LNCAP (cell line): ENCODE data around the gene NEUROD1.

Source experiments
- TF ChIP-seq, protein P1 (sequence below): fragments of 450-650 bp; IDR thresholded peaks from 2 replicates; pipeline ENCODE4 v1.5.1; 2017; ENCODE audit warnings: mild to moderate bottlenecking

The NEUROD1 gene

DNA sequence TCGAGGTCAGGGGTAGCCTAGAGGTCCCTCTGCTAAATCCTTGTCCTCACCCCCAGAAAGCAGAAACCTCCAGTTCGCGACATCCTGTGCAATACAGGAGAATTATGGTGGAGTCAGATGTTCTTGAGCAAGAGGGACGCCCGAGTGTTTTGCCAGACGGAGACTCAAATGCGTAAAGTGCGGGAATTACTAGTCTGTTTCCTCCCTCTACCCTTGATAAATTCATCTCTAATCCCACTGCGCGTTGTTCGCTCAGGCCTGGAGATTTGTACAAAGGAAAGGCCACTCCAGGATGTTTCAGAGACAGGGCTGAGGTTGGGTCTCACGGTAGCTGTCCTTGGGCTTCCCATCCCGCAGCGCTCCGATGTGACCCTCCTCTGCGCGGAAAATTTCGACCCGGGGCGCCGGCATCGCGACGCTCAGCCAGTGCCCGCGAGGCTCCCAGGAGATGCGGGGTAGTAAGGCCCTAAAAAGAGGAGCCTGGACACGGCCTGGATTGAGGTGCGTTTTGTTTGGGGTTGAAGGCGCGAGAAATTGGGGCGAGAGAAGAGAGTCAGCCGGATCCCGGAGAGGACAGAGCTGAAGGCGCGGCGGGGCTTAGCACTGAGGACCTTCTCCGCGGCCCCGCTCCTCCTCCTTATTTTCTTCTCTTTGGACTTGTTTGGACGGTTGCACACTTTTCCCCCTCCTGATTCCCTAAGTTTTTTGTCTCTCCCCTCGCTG lies 2.6 kb upstream of the NEUROD1 start:
- TF ChIP-seq, protein P1, sequence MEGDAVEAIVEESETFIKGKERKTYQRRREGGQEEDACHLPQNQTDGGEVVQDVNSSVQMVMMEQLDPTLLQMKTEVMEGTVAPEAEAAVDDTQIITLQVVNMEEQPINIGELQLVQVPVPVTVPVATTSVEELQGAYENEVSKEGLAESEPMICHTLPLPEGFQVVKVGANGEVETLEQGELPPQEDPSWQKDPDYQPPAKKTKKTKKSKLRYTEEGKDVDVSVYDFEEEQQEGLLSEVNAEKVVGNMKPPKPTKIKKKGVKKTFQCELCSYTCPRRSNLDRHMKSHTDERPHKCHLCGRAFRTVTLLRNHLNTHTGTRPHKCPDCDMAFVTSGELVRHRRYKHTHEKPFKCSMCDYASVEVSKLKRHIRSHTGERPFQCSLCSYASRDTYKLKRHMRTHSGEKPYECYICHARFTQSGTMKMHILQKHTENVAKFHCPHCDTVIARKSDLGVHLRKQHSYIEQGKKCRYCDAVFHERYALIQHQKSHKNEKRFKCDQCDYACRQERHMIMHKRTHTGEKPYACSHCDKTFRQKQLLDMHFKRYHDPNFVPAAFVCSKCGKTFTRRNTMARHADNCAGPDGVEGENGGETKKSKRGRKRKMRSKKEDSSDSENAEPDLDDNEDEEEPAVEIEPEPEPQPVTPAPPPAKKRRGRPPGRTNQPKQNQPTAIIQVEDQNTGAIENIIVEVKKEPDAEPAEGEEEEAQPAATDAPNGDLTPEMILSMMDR = no peak

DNA sequence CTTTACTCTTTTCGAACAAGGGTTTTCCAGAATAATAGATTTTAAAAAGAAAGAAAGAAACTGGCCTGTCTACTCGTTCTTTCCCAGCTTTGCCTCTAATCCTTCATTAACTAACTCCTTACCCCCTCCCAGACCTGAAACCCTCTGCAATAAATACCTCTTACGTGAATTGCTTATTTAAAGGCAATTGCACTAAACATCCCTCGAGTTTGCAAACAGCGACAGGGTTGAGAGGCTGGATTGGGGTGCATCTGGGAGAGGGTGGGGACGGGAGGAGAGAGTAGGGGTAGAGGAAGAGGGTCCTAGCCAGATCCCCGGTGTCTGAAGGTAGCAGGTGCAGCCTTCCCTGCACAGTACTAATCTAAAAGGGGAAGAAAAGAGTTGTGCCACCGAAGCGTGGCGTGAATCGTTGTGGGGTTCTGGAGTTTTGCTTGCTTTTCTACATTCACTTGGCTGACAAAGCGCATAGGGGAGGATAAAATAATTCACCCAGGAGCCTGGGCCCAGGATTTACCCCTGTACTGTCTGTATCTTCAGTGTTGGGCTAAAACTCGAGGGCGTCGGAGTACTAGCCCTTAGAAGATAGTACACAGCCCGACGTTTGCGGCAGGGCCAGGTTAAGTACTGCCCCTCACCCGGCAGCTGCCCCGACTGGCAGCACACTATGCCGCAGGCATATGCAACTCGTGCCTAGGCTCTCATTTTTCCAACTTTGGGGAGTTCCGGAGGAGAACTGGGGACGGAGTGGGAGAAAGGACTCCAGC lies 1.9 kb upstream of the NEUROD1 start:
- TF ChIP-seq, protein P1 = no peak

DNA sequence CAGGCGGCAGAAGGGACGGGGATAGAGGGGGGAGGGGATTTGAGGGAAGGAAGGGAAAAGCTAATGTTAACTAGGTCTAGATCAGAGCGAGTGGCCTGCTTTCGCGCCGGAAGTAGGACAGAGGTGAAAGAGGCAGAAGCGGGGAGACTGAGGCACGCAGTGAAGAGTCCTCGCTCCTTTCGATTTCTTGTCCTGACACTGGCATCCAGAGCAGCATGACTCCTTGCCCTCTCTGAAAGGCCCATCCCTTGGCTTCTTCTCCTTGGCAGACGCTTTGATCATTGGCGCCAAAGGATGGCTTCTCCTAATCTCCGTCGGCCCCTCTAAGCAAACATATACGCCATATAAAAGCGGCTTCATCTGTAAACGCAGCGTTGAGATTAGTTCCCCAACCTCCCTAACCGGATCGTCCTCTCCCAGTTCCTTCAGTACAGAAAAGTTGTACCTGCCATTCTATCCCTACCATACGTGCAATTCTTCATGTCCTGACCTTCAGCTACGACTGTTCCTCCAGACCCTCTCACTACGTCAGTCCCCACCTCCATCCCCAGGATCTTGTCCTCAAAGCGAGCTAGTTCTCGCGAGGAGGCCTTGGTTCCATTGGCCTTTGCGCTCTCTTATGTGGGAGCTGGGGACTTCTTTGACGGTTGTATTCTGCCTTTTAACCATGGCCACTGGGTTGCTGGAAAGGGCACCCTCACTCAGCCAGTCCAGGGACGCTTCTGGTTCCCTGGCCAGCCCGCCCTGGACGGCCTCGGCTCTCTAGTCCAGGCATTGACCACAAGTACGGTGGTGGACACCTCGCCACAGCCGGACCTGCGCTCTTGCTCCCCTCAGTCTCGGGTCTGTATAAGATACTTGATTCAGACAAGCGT lies 857 bp upstream of the NEUROD1 start:
- TF ChIP-seq, protein P1 = no peak

DNA sequence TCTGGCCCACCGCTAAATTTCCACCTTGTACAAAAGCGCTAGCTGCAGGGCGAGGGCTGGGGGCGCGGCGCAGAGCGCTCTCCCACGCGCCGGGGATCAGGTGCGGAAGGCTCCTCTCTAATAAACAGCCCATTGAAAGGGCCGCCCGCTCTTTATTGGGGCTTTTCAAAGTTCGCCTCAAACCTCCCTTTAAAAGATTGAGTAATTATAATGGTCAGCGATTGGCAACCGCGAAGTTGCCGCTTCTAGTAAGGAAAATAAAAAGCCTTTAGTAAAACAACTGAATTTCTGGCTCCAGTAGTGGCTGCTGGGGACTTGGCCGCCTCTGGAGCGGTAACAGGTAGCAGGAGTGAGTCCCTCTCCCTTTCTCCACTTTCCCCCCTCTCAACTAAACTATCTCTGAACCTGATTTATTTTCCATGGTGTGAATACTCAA lies 755 bp downstream of the NEUROD1 start:
- TF ChIP-seq, protein P1 = no peak

DNA sequence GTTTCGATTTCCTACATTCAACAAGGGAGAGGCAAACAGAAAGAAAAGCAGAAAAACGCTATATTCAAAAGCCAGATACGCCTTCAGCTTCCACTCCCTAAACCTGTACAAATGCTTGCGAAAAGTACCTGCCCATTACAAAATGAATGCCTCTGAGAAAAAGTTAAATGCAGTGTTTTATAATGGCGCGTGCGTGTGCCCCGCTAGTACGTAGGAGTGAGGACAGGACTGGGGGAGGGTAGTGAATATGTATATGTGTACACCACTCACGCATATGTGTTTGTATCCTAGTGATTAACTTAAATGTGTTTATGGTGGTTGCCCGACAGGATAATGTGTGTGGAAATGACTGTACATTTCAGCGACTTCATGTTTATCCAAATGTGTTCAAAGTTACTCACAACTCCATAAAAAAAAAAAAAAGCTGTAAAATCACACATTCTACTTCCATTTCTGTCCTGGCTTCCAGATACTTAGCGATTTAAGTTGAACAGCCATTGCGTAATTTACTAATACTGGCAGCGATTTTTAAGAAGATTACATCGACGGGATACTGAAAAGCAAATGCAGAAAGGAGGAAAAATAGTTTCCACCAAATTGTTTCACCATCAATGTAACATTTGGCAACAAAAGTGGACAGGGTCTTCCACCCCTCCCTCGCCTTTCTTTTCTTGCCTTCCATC lies 1.3 kb downstream of the NEUROD1 start:
- TF ChIP-seq, protein P1 = no peak

DNA sequence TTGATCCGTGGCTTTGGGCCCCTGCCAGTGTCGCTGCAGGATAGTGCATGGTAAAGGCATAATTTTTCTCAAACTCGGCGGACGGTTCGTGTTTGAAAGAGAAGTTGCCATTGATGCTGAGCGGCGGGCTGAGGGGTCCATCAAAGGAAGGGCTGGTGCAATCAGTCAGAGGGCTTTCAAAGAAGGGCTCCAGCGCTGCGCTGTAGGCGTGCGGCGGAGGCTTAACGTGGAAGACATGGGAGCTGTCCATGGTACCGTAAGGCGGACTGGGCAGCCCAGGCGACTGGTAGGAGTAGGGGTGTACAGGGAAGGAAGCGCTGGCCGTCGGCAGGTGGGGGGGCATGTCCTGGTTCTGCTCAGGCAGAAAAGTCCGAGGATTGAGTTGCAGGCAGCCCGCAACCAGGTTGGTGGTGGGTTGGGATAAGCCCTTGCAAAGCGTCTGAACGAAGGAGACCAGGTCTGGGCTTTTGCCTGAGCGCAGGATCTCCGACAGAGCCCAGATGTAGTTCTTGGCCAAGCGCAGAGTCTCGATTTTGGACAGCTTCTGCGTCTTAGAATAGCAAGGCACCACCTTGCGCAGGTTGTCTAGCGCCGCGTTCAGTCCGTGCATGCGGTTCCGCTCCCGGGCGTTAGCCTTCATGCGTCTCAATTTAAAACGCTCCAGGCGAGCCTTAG lies 2.3 kb downstream of the NEUROD1 start:
- TF ChIP-seq, protein P1 = no peak
